WTC11 (cell line): Measurements from ENCODE around the gene ACSS3. TPM values are rescaled to one million over a fixed set of nuclear protein-coding genes. Genes with fewer than 3 reads are reported as not detected.

Source experiments
- ATAC-seq: fragments of 200-7000 bp; cut with Tn5 transposase; 2 replicates; pipeline ENCODE4 v1.10.0; 2021; ENCODE audit warnings: mild to moderate bottlenecking, moderate library complexity
- CTCF ChIA-PET: fragments of 300-600 bp; sonication (Branson Sonifier 250); formaldehyde crosslinking; loops from one replicate; lab custom pipeline; 2021; ENCODE audit warnings: antibody characterized with exemption; lab: Charles Lee
- POLR2A ChIA-PET: fragments of 350-600 bp; sonication (Branson Sonifier 250); formaldehyde crosslinking; loops from one replicate; lab custom pipeline; 2021; ENCODE audit warnings: antibody characterized with exemption; lab: Charles Lee
- DNase-seq: peaks from one replicate; pipeline ENCODE4 v3.0.0; 2021; ENCODE audit warnings: low spot score
- H3K27ac Mint-ChIP-seq: 2 replicates; pipeline ENCODE4 v1.8.0; 2021; ENCODE audit warnings: mixed read lengths
- H3K27me3 Mint-ChIP-seq: 2 replicates; pipeline ENCODE4 v1.8.0; 2021; ENCODE audit warnings: low read depth, mild to moderate bottlenecking, moderate library complexity, mixed read lengths
- H3K36me3 Mint-ChIP-seq: 2 replicates; pipeline ENCODE4 v1.8.0; 2021; ENCODE audit warnings: mixed read lengths
- H3K4me1 Mint-ChIP-seq: 2 replicates; pipeline ENCODE4 v1.8.0; 2022; ENCODE audit warnings: mixed read lengths
- H3K4me3 Mint-ChIP-seq: 2 replicates; pipeline ENCODE4 v1.8.0; 2021; ENCODE audit warnings: mild to moderate bottlenecking, moderate library complexity, mixed read lengths
- H3K9me3 Mint-ChIP-seq: 2 replicates; pipeline ENCODE4 v1.8.0; 2021; ENCODE audit warnings: mixed read lengths
- AR ChIP-seq: fragments of 250-450 bp; sonication (Bioruptor Pico); IDR thresholded peaks from 2 replicates; pipeline ENCODE4 v1.9.0; 2021; ENCODE audit warnings: mild to moderate bottlenecking
- ATF1 ChIP-seq: sonication (generic); formaldehyde crosslinking; IDR thresholded peaks from 2 replicates; pipeline ENCODE4 v1.8.1; 2023; ENCODE audit warnings: mild to moderate bottlenecking, moderate library complexity, missing genetic modification reagents
- ATF3 ChIP-seq: sonication (generic); formaldehyde crosslinking; conservative IDR thresholded peaks from 2 replicates; pipeline ENCODE4 v1.8.1; 2022; ENCODE audit warnings: mild to moderate bottlenecking, missing genetic modification reagents
- CBFB ChIP-seq: sonication (generic); formaldehyde crosslinking; IDR thresholded peaks from 2 replicates; pipeline ENCODE4 v1.8.1; 2022; ENCODE audit warnings: mild to moderate bottlenecking, low read depth, missing genetic modification reagents
- CREM ChIP-seq: sonication (generic); formaldehyde crosslinking; IDR thresholded peaks from 2 replicates; pipeline ENCODE4 v1.8.1; 2022; ENCODE audit warnings: mild to moderate bottlenecking, missing genetic modification reagents, moderate library complexity
- E2F4 ChIP-seq: sonication (generic); formaldehyde crosslinking; IDR thresholded peaks from 2 replicates; pipeline ENCODE4 v1.8.1; 2022; ENCODE audit warnings: low read depth, mild to moderate bottlenecking, moderate library complexity, missing genetic modification reagents, borderline replicate concordance
- ETV6 ChIP-seq: sonication (generic); formaldehyde crosslinking; IDR thresholded peaks from 2 replicates; pipeline ENCODE4 v1.8.1; 2022; ENCODE audit warnings: mild to moderate bottlenecking, missing genetic modification reagents
- FOXK1 ChIP-seq: sonication (generic); formaldehyde crosslinking; IDR thresholded peaks from 2 replicates; pipeline ENCODE4 v1.8.0; 2022; ENCODE audit warnings: mild to moderate bottlenecking, moderate library complexity, missing genetic modification reagents
- MLX ChIP-seq: sonication (generic); formaldehyde crosslinking; IDR thresholded peaks from 2 replicates; pipeline ENCODE4 v1.8.1; 2023; ENCODE audit warnings: mild to moderate bottlenecking, missing genetic modification reagents, moderate library complexity
- MYBL2 ChIP-seq: sonication (generic); formaldehyde crosslinking; IDR thresholded peaks from 2 replicates; pipeline ENCODE4 v1.8.1; 2023; ENCODE audit warnings: mild to moderate bottlenecking, moderate library complexity, missing genetic modification reagents
- PRDM15 ChIP-seq: sonication (generic); formaldehyde crosslinking; IDR thresholded peaks from 2 replicates; pipeline ENCODE4 v1.8.0; 2022; ENCODE audit warnings: missing genetic modification reagents
- SOX15 ChIP-seq: fragments of 250-450 bp; sonication (Bioruptor Pico); IDR thresholded peaks from 2 replicates; pipeline ENCODE4 v1.9.0; 2021; ENCODE audit warnings: mild to moderate bottlenecking
- TP53 ChIP-seq: sonication (generic); formaldehyde crosslinking; IDR thresholded peaks from 2 replicates; pipeline ENCODE4 v1.8.1; 2023; ENCODE audit warnings: mild to moderate bottlenecking, missing genetic modification reagents
- ZNF121 ChIP-seq: sonication (generic); formaldehyde crosslinking; IDR thresholded peaks from 2 replicates; pipeline ENCODE4 v1.8.0; 2023; ENCODE audit warnings: missing genetic modification reagents
- ZNF138 ChIP-seq: sonication (generic); formaldehyde crosslinking; conservative IDR thresholded peaks from 2 replicates; pipeline ENCODE4 v1.8.1; 2022; ENCODE audit warnings: mild to moderate bottlenecking, moderate library complexity, missing genetic modification reagents
- ZNF671 ChIP-seq: fragments of 250-450 bp; sonication (Bioruptor Pico); IDR thresholded peaks from 2 replicates; pipeline ENCODE4 v1.8.0; 2021; ENCODE audit warnings: mild to moderate bottlenecking
- total RNA-seq: library from RNA; stranded (reverse); gene quantifications from 3 replicates; pipeline ENCODE4 v1.2.3, GENCODE V29; 2021
- TF ChIP-seq, protein P1 (sequence below): sonication (generic); formaldehyde crosslinking; IDR thresholded peaks from 2 replicates; pipeline ENCODE4 v1.8.1; 2022; ENCODE audit warnings: low read depth, missing genetic modification reagents, borderline replicate concordance
- TF ChIP-seq, protein P2 (sequence below): sonication (generic); formaldehyde crosslinking; conservative IDR thresholded peaks from 2 replicates; pipeline ENCODE4 v1.8.1; 2023; ENCODE audit warnings: mild to moderate bottlenecking, low read depth, missing genetic modification reagents, moderate library complexity

ACSS3 gene
- total RNA-seq, 1 experiment from 2014 or later, result 18.6 TPM

DNA sequence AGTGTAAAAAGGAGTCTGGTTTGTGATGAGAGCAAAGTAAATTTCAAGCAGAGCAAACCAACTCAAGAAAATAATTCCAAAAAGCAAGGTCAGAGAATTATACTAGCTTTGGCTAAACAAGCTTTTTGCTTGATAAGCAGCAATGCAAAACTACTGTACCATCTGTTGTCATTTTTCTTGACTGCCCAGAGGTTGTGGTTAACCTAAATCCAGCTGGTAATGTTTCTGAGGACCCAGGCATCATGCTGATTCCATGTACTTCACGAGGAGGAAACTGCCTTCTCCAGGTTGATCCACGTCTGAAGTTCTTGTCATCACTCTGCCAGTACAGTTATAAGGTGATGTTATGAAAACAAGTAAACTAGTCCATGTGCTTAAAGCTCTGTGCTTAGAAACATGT lies 185.2 kb downstream of the ACSS3 start:
- TF ChIP-seq PRDM15 (CRISPR knock-in tag), result no peak
- TF ChIP-seq ZNF671 (CRISPR knock-in tag), result no peak
- TF ChIP-seq E2F4 (CRISPR knock-in tag), result no peak
- no peak for TF ChIP-seq CBFB (CRISPR knock-in tag)
- no peak for TF ChIP-seq SOX15 (CRISPR knock-in tag)
- TF ChIP-seq AR (CRISPR knock-in tag), result no peak
- no peak for TF ChIP-seq ZNF138 (CRISPR knock-in tag)
- TF ChIP-seq ETV6, result no peak
- no peak for TF ChIP-seq FOXK1 (CRISPR knock-in tag)
- TF ChIP-seq MYBL2 (CRISPR knock-in tag), result no peak
- TF ChIP-seq ATF3 (CRISPR knock-in tag), result no peak
- Mint-ChIP-seq H3K27ac (no peak overlapping the region), H3K27me3 (no peaks in the 10 kb centered on the region), H3K4me1 (peaks cover 15% of the 10 kb centered on the region), H3K36me3 (no peaks in the 10 kb centered on the region), H3K4me3 (no peak overlapping the region), H3K9me3 (no peaks in the 10 kb centered on the region)
- ChIA-PET POLR2A (no interaction called here), CTCF (no interaction called here)
- DNase-seq, result no peak
- ATAC-seq, result no peak

DNA sequence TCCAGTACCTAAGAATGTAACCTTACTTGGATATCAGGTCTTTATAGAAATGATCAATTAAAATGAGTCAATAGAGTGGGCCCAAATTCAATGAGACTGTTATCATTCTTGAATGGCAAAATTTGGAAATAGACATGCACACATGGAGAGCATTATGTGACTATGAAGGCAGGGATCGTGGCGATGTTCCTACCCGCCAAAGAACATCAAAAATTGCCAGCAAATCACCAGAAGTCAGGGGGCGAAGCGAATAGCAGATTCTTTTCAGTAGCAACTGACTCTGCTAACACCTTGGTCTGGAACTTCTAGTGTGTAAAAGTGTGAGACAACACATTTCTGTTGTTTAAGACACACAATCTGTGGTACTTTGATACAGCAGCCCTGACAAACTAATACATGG lies 192.5 kb downstream of the ACSS3 start:
- DNase-seq (no peak), ATAC-seq (no peak)
- ChIA-PET POLR2A (no interaction called here), CTCF (no interaction called here)
- TF ChIP-seq E2F4 (CRISPR knock-in tag), result no peak
- no peak for TF ChIP-seq ZNF121 (CRISPR knock-in tag)
- no peak for TF ChIP-seq ATF1 (CRISPR knock-in tag)
- TF ChIP-seq TP53 (CRISPR knock-in tag), result no peak
- no peak for TF ChIP-seq CREM (CRISPR knock-in tag)
- TF ChIP-seq, protein P1, sequence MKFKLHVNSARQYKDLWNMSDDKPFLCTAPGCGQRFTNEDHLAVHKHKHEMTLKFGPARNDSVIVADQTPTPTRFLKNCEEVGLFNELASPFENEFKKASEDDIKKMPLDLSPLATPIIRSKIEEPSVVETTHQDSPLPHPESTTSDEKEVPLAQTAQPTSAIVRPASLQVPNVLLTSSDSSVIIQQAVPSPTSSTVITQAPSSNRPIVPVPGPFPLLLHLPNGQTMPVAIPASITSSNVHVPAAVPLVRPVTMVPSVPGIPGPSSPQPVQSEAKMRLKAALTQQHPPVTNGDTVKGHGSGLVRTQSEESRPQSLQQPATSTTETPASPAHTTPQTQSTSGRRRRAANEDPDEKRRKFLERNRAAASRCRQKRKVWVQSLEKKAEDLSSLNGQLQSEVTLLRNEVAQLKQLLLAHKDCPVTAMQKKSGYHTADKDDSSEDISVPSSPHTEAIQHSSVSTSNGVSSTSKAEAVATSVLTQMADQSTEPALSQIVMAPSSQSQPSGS (CRISPR knock-in tag), result no peak
- no peak for TF ChIP-seq MLX (CRISPR knock-in tag)
- TF ChIP-seq, protein P2, sequence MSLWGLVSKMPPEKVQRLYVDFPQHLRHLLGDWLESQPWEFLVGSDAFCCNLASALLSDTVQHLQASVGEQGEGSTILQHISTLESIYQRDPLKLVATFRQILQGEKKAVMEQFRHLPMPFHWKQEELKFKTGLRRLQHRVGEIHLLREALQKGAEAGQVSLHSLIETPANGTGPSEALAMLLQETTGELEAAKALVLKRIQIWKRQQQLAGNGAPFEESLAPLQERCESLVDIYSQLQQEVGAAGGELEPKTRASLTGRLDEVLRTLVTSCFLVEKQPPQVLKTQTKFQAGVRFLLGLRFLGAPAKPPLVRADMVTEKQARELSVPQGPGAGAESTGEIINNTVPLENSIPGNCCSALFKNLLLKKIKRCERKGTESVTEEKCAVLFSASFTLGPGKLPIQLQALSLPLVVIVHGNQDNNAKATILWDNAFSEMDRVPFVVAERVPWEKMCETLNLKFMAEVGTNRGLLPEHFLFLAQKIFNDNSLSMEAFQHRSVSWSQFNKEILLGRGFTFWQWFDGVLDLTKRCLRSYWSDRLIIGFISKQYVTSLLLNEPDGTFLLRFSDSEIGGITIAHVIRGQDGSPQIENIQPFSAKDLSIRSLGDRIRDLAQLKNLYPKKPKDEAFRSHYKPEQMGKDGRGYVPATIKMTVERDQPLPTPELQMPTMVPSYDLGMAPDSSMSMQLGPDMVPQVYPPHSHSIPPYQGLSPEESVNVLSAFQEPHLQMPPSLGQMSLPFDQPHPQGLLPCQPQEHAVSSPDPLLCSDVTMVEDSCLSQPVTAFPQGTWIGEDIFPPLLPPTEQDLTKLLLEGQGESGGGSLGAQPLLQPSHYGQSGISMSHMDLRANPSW (CRISPR knock-in tag), result no peak
- TF ChIP-seq AR (CRISPR knock-in tag), result no peak
- Mint-ChIP-seq H3K27ac (no peak overlapping the region), H3K4me3 (no peak overlapping the region), H3K4me1 (no peaks in the 10 kb centered on the region), H3K27me3 (no peaks in the 10 kb centered on the region), H3K36me3 (no peaks in the 10 kb centered on the region), H3K9me3 (no peaks in the 10 kb centered on the region)
